Fibroblast of villous mesenchyme (primary cell): ENCODE measurements around the gene TEX10. TPM values are rescaled to one million over a fixed set of nuclear protein-coding genes. Genes with fewer than 3 reads are reported as not detected.

Source experiments
- DNase-seq: peaks from one replicate; pipeline ENCODE4 v3.0.0-alpha.2; 2010; ENCODE audit warnings: low read depth
- H3K4me3 ChIP-seq: 2 replicates; pipeline ENCODE4 v1.5.1; 2011; ENCODE audit warnings: low read depth, mild to moderate bottlenecking, low read length
- CTCF ChIP-seq: IDR thresholded peaks from 2 replicates; pipeline ENCODE4 v1.5.1; 2012; ENCODE audit warnings: low read depth, mild to moderate bottlenecking, low read length; ENCODE audit not compliant: insufficient read depth
- total RNA-seq: library from RNA; depleted of rRNA; stranded (reverse); fragments of >200 nt; gene quantifications from 2 replicates; pipeline ENCODE4 v1.2.3, GENCODE V29; 2012

The TEX10 gene
- total RNA-seq, 1 donor = 39.3 TPM

GRCh38 chr9:100364013-100364412 lies 11.3 kb upstream of the TEX10 start:
- TF ChIP-seq CTCF = no peak
- no peak for DNase-seq

GRCh38 chr9:100359057-100359456 lies 6.3 kb upstream of the TEX10 start:
- no peak for TF ChIP-seq CTCF
- DNase-seq = no peak
- H3K4me3 ChIP-seq = no peak overlapping the region

More at GRCh38 chr9:100364013-100364412, 11.3 kb upstream of the TEX10 start:
- H3K4me3 ChIP-seq = no peak overlapping the region

GRCh38 chr9:100357501-100357900 lies 4.8 kb upstream of the TEX10 start:
- DNase-seq = no peak

GRCh38 chr9:100355561-100355960 lies 2.8 kb upstream of the TEX10 start:
- TF ChIP-seq CTCF = no peak
- H3K4me3 ChIP-seq = no peak overlapping the region
- DNase-seq = no peak

More at GRCh38 chr9:100357501-100357900, 4.8 kb upstream of the TEX10 start:
- H3K4me3 ChIP-seq = no peak overlapping the region
- no peak for TF ChIP-seq CTCF

GRCh38 chr9:100354121-100354800 lies 1.5 kb upstream of the TEX10 start:
- DNase-seq = no peak
- no peak overlapping the region for H3K4me3 ChIP-seq
- TF ChIP-seq CTCF = no peak

- peak overlapping the region; percentile 95 for H3K4me3 ChIP-seq
- no peak for TF ChIP-seq CTCF
- DNase-seq = peak; percentile 16
Observed at GRCh38 chr9:100352201-100352726, 478 bp downstream of the TEX10 start.
